ELF-1 (cell line): ENCODE measurements around the gene E2F1.
A peak's percentile ranks its signal among the peaks of the same experiment; 100 is the strongest.

Experiments used
- DNase-seq: peaks from one replicate; pipeline ENCODE4 v3.0.0-alpha.2; 2016; ENCODE audit warnings: low read depth, low spot score

Gene E2F1

GRCh38 chr20:33672426-33673113 is 13.6 kb downstream of the E2F1 start:
- DNase-seq = no peak

- no peak for DNase-seq
Observed at GRCh38 chr20:33671573-33672288, 14.5 kb downstream of the E2F1 start.

GRCh38 chr20:33670715-33671499 is 15.3 kb downstream of the E2F1 start:
- DNase-seq = no peak

- no peak for DNase-seq
Observed at GRCh38 chr20:33669873-33670640, 16.1 kb downstream of the E2F1 start.

- no peak for DNase-seq
Observed at GRCh38 chr20:33669224-33669623, 17.0 kb downstream of the E2F1 start.

- DNase-seq = no peak
Observed at GRCh38 chr20:33668466-33669155, 17.6 kb downstream of the E2F1 start.

- DNase-seq = peak; percentile 92
Observed at GRCh38 chr20:33667676-33668465, 18.3 kb downstream of the E2F1 start.

GRCh38 chr20:33667245-33667675 is 18.9 kb downstream of the E2F1 start:
- DNase-seq = no peak

GRCh38 chr20:33666293-33667244 is 19.6 kb downstream of the E2F1 start, which contains the start of gene ACTL10:
Gene ACTL10, plus strand, starts transcription at chr20:33666943. Its CDS starts 555 bp downstream, at chr20:33667498.
- DNase-seq = peak; percentile 99

GRCh38 chr20:33664762-33665144 is 21.4 kb downstream of the E2F1 start:
- no peak for DNase-seq

- DNase-seq = no peak
Observed at GRCh38 chr20:33664085-33664761, 22.0 kb downstream of the E2F1 start.

GRCh38 chr20:33663161-33664084 is 22.8 kb downstream of the E2F1 start:
- DNase-seq = peak; percentile 79

- DNase-seq = no peak
Observed at GRCh38 chr20:33662172-33662571, 24.0 kb downstream of the E2F1 start, which contains the start of gene C20orf144. Gene C20orf144, plus strand, starts transcription at chr20:33662327. Its CDS starts 19 bp downstream, at chr20:33662346.

GRCh38 chr20:33660685-33661058 is 25.5 kb downstream of the E2F1 start:
- DNase-seq = no peak

- no peak for DNase-seq
Observed at GRCh38 chr20:33660035-33660684, 26.0 kb downstream of the E2F1 start.

GRCh38 chr20:33659341-33660034 is 26.7 kb downstream of the E2F1 start:
- DNase-seq = no peak
